Stimulated activated CD8-positive, alpha-beta memory T cell treated with anti-CD3 and anti-CD28 coated beads, Interleukin-4, amount 100 ng/mL, for 4 hours (primary cell): ENCODE measurements around the gene RNU1-1.
A peak's percentile ranks its signal among the peaks of the same experiment; 100 is the strongest.
"Not testable (repeated sequence)": the region's sequence is repeated elsewhere in the genome, so short reads cannot be mapped to it uniquely, and the experiment has no call there.

Experiments
- DNase-seq, 2 donors: peaks; one replicate each; pipeline ENCODE4 v3.0.0-alpha.2; 2020; ENCODE audit warnings: low read depth in 2 of 2, low spot score in 1 of 2

RNU1-1 gene

DNA sequence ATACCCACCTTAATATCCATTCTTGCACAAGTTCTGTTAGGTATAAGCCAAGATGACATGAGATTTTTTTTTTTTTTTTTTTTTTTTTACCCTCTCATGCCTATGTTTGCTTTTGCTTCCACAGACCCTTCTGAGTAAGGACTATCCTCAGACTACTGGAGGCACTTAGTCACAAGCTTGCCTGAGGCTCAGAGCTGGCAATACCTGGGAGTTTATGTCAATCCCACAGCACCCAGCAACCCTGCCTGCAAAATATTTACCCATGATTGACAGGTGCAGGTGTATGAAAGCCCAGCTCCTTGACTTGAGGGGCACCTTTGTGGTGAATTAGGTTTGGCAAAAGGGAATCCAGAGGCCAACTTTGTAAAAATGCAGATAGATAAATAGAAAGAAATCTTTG lies 11.7 kb upstream of the RNU1-1 start:
- DNase-seq: not testable (repeated sequence)

DNA sequence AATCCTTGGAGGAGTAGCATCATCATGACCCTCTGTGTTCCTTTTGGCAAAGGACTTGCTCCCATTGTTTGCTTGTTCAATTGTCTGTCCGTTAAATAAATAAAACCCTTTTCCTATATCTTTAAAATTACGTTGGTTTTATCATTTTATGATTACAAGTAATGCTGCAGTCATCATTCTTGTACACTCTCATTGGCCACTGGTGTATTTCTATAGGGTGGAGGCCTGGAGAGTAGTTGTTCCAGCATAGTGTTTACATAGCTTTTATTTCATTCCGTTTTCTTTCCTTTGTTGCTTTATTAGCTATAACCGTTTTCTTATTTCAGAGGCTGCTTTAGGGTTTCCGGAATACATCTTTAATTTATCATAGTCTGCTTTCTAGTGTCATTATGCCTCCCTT lies 7.6 kb upstream of the RNU1-1 start:
- not testable (repeated sequence) for DNase-seq

DNA sequence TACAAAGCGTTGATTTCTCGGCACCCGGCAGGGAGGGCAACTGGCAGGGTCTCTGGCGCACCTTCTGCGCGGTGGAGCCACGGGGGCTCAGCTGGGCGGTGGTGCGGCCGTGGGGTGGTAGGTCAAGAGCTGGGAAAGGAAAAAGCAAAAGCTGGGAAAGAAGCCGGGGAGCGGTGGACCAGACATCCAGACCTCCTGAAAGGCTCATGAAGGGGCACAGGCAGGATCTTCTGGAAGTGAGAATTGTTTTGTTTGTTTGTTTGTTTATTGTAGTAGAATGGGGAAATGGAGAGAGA lies 7.2 kb upstream of the RNU1-1 start:
- DNase-seq: no peak

DNA sequence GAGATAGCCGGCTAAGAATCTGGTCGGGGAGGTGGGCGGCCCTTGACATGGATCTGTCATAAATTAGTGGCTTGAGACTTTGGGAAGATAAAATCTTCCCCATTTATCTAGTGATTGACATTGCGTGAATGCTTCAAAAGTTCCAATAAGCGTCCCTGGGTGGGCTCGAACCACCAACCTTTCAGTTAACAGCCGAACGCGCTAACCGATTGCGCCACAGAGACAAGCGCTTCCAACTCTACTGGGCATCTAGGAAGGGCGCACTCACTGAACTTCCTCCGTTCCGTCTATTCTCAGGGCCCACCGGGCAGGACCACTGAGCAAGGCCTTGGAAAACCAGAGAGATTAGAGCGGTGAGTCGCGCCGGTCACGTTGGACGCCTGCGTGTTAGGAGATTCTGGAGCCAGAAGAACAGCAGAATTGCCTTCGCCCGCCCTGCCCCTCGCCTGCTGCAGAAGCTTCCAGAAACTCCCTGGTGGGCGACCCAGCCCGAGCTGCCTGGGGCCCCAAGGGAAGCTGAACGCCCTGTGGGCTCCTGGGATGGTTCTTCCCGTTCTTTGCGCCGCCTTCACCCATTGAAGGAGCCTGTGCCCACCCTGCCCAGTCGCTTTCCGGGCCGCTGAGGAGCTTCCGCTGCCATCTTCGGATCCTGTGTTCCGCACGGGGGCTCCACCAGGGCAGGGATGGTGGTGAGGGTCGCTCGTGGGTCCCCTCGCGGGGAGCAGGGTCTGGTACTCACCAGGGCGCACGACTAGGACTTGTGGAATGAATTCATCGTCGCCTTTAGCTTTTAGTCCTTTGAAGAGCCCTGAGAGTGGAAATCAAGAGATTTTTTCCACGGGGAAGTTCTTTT lies 6.6 kb upstream of the RNU1-1 start:
- DNase-seq: not testable (repeated sequence)

DNA sequence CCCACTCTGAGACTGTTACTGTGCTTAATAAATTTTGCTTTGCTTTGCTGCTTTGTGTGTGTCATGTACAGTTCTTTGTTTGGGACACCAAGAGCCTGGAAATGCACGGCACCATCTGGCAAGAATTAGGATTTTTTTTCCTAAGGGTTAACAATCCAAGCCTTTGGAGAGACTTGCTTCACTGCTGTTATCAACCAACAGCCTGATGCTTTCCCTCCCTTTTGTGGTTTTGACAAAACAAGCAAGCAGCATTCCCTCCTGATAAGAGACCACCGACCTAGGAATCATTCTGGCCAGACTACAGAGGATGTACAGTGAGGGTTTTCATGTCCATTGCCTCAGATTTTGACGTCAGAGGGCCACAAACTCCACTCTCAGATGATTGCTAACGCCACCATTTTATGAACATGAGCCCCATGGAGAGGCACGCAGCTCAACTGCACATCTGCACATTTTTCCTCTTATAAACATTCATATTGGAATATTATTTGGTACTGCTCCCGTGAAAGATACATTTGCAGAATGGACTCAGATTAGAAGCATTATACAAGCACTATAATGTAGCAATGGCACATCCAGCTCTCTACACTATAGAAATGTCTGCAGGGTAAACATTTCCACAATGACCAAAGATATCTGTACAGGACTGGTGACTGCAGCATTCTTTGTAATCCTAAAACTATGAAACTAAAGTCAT lies 5.3 kb upstream of the RNU1-1 start:
- not testable (repeated sequence) for DNase-seq

DNA sequence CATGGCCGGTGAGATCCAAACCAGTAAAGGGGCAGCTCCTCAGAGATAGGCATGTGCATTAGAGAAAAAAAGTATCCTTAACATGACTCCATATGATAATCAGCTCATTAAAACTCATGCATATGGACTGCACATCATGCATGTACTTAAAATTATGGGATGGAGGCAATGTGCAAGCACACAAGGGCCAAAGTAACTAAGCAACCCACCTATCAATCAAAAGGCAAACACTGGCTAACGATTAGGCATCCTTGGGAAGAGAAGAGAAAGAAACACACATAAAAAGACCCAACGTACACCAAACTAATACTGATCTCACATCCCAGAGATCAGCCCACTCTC lies 4.8 kb upstream of the RNU1-1 start:
- DNase-seq: not testable (repeated sequence)

DNA sequence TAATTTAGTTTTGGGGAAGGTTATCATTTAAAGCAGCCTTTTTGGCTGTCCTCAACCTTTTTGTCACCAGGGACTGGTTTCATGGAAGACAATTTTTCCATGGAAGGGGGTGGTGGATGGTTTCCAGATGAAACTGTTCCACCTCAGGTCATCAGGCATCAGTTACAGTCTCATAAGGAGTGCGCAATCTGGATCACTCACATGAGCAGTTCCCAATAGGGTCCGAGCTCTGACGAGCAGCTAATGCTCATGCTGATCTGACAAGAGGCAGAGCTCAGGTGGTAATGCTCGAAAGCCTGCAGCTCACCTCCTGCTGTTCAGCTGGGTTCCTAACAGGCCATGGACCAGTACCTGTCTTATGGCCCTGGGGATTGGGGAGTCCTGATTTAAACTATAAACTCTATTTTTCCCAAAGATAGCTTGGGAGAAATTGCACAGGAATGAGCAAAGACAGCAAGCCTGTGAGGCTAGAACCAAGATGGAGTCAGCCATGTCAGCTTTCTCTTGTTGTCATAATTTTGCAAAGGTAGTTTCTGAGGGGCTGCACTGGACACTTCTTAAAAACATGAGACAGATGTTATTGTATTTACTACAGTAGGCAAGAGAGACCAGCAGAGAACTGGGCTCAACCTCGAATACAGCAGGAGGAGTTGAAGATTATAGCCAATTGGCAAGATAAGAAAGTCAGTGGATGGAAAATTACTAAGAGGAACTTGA lies 2.8 kb upstream of the RNU1-1 start:
- not testable (repeated sequence) for DNase-seq

DNA sequence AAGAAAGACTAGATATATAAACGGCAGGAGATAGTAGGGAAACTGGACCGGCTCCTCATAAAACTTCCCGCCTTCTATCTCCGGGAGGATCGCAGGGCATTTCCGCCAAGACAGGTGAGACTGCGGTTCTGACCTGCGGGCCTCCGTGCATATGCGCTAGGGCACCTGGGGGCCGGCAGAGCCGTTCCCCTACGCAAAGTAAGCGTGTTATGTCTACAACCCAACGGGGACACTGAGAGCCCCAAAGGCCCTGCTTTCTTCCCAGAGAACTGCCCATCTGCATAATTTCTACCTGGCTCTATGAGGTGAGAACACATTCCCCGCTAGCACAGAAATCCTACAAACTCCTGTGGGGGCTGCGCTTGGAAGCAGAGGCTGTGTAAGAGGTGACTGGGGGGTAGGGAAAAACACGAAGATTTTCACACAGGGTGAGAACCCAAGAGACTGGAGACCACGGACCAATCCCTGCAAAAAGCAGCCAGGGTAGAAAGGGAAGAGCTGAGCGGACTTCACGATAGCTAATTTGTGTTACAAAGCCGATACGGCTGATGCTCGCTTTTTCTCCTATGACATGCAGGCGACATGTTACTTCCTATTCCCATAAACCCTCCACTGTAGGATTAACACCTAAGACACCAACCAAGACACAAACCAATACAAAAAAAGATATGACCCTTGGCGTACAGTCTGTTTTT lies 526 bp downstream of the RNU1-1 start:
- peak in 1 of 2 donors; percentile 44 for DNase-seq

DNA sequence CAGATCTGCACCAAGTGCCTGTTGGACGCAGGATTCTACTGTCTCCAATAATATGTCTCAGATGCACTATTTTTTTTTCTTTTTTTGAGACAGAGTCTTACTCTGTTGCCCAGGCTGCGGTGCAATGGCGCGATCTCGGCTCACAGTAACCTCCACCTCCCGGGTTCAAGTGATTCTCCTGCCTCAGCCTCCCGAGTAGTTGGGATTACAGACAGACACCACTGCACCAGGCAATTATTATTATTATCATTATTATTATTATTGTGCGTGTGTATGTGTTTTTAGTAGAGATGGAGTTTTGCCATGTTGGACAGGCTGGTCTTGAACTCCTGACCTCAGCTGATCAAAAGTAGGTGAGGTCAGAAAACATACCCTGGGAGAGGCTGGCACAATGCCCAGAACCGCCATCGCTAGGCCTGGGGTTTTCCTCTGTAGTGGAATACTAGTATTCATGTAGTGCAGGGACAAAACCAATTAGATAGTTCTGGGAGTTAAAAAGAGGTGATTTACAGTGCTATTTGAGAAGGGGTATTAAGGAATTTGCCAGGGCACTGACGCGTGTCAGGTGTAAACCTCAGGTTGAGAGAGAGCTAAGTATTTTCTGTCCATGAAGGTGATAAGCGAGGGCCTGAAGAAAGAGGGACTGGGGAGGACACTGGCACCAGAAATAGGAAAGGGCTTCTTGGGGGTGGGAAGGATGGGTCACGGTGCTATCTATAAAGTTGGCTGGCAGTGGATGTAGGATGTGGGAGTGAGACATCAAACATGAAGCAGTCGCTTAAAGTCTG lies 1.3 kb downstream of the RNU1-1 start:
- DNase-seq: not testable (repeated sequence)

DNA sequence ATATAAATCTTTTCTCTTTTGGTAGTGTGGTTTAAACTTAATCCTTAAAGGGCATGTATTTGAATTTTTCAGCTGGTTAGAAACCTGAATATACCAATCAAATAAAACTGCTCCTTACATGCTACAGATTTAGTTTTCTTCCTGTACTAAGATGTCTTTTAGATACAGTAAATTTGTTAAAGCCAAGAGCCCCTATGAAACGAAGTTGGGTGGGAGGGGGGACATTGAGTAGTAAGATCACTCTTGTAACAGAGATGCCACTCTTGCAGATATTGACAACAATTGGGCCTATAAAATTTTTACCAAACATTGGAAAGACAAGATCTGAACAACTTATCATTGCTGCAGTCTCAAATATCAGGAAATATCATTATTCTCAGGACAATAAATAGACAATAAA lies 2.2 kb downstream of the RNU1-1 start:
- DNase-seq: not testable (repeated sequence)

DNA sequence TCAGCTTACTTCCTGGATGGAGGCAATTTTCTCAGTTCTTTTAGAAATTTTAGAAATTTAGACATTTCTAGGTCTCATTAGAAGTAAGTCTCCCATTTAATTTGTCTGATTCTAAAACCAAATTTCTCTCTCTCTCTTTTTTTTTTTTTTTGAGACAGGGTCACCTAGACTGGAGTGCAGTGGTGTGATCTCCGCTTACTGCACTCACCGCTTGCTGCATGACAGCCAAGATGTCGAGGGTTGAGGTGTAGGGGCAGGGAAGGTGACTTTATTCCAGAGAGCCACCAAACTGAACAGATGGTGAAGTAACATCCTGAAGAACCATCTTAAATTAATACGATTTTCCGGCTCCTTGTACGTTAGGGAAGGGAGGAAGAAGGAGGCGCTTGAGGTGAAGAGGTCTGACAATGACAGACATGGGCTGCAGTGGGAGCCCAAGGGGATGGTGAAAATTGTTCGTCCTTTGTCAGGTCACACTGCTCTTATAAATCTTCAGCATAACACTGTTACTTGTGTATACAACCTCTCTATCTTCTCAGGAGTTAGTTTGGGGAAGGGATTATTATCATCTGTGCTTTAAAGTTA lies 5.1 kb downstream of the RNU1-1 start:
- not testable (repeated sequence) for DNase-seq

DNA sequence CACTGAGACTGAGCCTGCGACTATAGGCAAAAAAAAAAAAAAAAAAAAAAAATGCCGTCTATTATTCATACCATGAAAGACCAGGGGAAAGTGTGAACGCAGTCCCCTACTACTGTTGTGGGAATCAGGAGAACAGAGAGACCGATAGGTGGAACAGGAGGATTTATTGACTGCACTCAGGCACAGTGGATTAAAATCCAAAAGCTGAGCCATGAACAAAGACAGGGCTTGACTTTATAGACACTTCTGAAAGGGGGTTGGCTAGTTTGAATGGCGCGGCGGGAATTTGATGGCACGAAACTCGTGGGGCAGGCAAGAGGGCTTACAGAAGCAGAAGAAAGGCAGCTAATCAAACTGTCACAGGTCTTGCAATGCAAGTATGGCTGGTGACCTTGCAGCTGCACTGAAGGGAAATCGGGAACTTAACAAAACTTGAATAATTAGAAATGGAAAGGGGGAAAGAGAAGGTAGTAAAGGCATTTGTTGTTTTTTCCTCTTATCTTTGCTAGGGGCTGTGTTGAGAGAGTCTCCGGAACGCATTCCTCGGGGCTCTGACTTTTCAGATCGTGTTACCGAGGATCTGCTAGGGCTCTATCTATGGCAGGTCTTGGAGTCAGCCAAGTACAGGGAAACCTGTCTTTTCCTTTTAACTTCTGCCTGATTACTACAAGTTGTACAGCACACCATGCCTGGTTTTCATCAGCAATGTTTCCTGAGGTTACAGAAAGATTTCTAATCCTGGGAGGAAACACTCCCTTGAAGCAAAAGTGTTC lies 7.5 kb downstream of the RNU1-1 start:
- not testable (repeated sequence) for DNase-seq

DNA sequence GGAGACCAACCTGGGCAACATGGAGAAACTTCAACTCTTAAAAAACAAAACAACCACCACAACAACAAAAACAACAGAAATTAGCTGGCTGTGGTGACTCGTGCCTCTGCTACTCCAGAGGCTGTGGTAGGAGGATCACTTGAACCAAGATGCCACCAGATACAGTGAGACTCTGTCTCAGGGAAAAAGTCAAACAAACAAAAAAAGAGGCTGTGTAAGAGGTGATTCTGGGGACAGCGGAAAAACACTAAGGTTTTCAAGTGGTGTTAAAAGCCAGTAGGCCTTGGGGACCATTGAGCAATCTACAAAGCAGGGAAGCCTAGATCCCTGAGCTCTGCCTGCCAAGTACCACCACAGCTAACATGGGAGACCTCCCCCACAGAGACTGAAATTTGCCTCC lies 8.2 kb downstream of the RNU1-1 start:
- not testable (repeated sequence) for DNase-seq

DNA sequence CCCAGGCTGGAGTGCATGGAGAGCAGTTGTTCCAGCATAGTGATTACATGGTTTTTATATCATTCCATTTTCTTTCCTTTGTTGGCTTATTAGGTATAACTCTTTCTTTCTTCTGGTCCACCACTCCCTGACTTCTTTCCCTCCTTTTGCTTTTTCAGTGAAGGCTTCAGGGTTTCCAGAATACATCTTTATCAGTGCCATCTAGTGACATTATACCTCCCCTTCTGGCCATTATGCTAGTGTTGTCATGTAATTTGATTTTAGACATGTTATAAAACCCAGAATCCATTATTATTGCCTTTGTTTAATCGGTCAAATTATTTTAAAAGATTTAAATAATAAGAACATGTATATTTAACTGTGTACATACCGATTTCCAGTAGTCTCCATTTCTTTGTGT lies 10.6 kb downstream of the RNU1-1 start:
- no peak for DNase-seq

DNA sequence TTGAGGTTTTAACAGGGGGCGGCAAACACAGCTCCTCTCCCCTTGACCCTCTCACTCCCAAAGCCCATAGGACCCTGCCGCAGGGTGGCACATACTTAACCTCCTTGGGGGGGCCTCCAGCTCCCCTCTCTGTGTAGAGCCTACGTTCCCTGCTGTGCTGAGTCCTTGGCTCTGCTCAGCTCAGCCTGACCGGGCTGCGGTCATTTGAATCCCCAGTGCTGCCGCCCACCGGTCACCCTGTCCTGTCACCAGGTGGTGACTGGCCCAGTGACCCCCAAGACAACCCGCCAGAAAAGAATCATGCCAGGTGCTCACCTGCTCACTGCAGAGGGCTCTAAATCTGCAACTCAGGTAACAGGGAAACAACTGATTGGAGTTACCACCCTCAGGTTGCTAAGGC lies 12.6 kb downstream of the RNU1-1 start:
- DNase-seq: not testable (repeated sequence)

DNA sequence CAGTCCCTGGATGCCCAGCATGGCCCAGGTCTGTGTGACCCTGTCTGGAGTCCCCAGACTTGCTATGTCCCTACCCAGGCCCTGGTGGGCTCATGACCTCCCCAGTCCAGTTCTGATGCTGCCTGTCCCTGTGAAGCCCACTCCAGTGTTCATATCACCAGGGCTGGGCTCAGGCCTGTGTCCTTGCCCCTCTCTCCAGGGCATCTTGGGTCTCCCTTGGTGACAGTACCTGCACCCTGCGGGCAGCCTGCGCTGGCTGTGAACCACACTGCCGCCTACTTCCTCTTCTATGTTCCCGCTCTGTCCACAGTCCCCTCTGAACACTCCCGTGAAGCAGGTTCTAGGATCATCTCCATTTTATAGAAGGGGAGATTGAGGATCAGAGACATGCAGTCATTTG lies 13.1 kb downstream of the RNU1-1 start:
- not testable (repeated sequence) for DNase-seq

DNA sequence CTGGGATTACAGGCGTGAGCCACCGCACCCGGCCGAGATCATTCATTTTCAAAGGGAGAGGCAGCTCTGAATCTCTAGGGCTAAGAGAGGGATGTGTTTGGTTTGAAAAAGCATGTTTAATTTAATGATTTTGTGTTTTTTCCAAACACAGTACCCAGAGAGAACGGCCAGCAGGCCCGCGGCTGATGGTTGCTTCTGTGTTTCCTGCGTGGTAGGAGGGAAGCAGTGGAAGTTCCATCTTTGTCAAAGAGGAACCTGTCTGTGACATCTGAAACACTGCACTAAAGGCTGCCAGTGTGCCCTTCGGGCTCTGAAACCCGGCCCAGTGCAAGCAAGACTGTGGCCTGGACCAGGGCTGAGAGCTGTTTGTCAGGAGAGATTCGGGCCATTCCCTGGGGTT lies 13.6 kb downstream of the RNU1-1 start:
- not testable (repeated sequence) for DNase-seq

DNA sequence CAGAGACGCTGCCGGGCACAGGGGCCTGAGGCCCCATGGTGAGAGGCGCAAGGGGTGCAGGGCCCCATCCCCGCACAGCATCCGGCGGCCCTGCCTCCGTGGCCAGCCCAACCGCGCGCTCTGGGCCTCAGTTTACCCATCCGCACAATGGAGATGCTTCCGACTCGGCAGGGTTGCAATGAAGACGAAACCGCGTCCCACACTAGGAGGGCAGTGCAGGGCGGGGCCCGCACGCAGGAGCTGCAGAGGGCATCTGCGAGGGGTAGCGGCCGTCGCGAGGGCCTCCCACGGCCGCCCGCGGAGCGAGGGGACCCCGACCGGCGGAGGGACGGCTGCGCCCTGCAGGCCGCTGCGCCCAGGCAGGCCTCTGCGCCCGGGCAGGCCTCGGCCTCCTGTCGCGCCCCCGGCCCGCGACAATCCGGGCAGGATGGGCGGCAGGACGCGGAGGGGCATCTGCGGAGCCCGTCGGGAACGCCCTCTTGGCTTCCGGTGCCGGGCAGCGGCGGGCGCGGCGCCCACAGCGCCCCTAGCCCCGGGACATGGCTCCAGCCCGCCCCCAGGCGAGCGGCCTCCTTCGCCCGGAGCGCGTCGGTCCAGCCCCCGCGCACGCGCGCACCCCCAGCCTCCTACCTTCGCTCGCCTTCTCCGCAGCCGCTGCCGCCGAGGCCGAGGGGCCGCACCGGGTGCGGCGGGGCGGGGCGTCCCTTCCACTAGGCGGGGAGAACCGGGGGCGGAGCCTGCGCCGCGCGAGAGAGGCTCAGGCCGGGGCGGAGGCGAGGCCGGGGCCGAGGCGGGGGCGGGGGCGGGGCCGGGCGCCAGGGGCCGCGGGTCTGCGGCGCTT lies 15.3 kb downstream of the RNU1-1 start:
- DNase-seq: peak; percentile 51 to 72

DNA sequence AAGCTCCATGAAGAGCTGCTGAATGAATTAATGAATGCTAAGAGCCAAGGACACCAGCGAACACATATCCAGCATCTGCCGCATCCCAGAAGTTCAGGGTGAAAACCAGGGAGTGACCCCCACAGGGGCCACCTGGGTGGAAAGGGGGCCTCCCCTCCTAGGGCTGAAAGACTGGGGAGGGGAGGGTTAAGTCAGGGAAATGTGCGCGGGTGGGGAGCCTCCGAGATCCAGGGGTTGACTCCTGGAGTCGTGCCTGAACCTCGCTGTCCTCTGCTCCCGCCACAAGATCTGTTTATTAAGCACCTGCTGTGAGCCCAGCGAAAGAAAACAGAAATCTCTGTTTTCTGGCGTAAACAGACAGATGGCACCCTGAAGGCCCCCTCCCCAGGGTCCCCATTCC lies 16.0 kb downstream of the RNU1-1 start:
- DNase-seq: not testable (repeated sequence)
